GM21515 (cell line): ENCODE measurements around the gene LAMC1.
"Not testable (repeated sequence)": the region's sequence is repeated elsewhere in the genome, so short reads cannot be mapped to it uniquely, and the experiment has no call there.

Source experiments
- ATAC-seq: cut with Tn5 transposase; IDR thresholded peaks from one replicate; pipeline ENCODE4 v1.9.1; 2021; ENCODE audit not compliant: unreplicated experiment

The LAMC1 gene

DNA sequence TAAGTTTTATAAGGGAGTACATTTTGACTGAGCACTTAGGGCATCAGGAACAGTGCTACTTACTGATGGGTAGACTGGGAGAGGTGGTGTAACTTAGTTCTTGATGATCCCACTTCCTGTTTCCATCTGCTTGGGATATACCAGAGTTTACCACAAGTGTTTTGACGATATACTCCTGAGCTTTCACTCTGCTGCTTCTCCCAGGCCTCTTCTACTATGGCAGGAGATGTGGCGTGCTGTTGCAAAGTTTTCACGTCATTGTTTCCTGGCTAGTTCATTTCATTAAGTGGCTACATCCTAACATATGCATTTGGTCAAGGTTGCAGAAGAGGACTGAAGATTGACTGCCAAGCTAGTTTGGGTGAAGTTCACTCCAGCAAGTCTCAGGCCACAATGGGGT is 121.5 kb downstream of the LAMC1 start:
- no peak for ATAC-seq

DNA sequence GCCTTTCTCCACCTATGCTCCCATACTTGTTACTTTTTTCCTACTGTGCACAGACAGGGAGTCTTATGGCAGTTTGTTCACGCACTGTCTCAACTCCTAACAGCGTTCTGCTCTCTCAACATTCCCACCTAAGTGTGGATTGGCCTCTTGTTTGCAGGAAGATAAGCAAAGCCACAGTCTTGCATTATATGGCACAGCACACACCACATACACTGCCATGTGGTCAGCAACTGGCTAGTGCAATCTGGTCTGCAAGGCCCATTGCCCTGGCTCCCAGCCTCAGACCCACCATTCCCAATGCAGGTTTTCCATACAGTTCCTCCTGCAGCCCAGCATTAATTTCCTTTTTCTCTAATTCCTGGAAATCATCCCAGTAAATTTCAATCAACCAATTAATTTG is 124.5 kb downstream of the LAMC1 start:
- ATAC-seq = no peak

DNA sequence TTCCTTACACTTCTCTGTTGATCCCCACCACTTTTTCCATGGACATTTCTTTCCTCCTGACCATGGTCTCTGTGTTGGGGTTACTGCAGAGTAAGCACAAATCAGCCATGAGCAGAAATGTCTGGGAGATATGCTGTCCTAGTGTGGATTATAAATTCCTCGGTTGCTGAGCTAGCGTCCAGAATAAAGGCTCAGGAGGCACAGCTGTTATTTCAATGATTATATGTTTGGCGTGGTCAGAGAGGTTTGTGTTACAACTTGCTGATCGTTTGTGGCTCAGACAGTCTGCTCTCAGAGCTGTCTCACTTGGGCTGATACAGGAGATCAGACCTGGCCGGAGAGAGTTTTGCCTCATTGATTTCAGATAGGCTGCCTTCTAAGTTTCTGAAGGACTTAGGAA is 125.4 kb downstream of the LAMC1 start:
- no peak for ATAC-seq

DNA sequence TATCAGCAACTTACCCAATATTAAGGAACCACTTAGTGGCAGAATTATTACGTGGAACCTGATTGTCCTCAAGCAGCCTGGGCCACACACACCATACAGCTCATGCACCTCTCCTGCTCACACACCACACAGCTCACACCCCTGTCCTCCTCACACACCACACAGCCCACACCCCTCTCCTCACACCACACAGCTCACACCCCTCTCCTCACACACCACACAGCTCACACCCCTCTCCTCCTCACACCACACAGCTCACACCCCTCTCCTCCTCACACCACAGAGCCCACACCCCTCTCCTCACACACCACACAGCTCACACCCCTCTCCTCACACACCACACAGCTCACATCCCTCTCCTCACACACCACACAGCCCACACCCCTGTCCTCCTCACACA is 126.1 kb downstream of the LAMC1 start:
- ATAC-seq = no peak

DNA sequence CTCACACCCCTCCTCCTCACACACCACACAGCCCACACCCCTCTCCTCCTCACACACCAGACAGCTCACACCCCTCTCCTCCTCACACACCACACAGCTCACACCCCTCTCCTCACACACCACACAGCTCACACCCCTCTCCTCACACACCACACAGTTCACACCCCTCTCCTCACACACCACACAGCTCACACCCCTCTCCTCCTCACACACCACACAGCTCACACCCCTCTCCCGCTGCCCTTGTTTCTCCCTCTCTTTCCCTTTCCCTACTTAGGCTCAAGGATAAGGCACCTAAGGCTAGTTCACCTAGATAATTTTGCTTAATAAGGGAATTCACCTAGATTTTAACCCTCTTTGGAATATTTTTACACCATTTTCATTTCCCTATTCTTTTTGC is 126.8 kb downstream of the LAMC1 start:
- ATAC-seq = not testable (repeated sequence)

DNA sequence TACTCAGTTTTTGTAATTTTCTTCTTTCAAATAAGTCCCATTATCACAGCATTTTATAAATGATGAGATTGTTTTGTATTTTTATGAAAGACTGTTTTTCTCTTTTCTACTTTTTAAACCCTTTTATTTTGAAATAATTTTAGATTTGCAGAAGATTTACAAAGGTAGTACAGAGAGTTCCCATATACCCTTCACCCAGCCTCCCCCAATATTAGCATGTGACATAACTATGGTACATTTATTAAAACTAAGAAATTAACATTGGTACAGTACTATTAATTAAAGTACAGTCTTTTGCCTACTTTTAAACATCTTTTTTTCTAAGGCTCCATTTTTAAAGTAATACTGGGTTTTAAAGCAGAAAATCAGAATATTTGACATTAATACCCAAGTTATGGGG is 127.2 kb downstream of the LAMC1 start:
- no peak for ATAC-seq

DNA sequence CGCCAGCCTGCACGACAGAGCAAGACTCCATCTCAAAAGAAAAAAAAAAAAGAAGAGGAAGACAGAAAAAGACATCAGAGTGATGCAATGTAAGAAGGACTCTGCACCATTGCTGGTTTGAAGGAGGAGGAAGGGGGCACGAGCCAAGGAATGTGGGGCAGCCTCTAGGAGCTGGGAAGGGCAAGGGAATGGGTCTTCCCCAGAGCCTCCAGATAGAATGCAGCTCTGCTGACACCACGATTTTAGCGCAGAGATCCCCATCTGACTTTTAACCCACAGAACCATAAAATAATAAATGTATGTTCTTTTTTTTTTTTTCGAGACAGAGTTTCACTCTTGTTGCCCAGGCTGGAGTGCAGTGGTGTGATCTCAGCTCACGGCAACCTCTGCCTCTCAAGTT is 129.0 kb downstream of the LAMC1 start:
- no peak for ATAC-seq

DNA sequence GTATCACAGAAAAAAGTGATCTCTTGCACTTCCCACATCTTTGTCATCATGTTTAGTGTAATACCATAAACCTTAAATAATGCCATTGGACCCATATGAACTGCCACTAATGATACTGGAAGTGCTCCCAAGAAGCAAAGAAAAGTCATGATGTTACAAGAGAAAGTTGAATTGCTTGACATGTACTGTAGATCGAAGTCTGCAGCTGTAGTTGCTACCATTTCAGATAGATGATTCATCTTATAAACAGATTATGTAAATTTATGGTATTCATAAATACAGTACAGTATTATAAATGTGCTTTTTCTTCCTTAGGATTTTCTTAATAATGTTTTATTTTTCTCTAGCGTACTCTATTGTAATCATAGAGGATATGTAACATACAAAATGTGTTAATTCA is 132.7 kb downstream of the LAMC1 start:
- no peak for ATAC-seq

DNA sequence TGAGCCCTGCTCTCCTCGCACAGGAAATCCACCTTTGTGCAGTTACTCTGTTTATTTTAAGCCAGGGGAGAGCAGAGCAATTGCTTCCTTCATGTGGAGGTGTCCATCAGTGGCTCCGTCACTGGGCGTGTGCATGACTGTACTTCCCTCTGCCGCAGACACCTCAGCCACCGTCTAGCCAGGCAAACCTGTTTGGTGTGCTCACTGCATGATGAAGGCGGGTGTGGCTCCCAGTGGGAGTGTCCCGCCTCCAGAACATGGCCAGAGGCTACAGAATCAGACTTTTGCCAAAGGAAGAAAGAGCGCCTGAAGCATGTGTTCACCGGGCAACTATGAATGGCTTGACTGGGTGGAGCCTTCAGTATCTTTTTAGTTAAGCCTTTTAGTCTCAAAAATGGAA is 136.7 kb downstream of the LAMC1 start:
- ATAC-seq = no peak

DNA sequence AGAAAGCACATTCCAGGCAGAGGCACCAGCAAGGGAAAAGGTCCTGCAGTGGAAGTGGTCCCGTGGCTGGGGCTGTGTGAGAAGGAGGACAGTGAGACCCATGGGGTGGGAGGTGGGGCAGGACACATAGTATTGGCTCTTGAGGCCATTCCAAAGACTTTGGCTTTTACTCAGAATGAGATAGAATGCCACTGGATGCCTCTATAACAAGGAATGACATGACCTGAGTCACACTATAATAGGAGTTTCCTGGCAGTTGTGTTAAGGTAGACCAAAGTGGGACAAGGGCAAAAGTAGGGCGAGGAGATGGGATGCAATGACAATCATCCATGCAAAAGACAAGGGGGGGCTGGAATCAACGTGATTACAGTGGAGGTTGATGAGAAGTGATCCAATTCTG is 138.2 kb downstream of the LAMC1 start:
- ATAC-seq = no peak

DNA sequence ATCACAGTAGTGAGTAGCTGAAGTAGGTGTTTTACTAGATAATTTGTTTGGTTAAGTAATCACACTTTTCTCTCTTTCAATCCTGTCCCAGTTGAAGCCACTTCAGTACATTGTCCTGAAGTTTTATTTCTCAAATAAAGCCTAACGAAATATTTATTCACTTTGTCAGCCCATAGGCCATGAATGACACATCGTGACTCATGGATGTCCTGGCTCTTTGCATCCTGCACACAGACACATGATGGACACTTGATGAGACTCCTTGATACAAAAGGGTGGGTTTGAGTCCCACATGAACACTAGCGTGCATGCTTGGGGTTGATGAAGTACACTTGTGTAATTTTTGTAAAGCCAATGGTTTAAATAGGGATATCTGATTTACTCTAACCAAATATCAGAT is 140.1 kb downstream of the LAMC1 start:
- no peak for ATAC-seq

DNA sequence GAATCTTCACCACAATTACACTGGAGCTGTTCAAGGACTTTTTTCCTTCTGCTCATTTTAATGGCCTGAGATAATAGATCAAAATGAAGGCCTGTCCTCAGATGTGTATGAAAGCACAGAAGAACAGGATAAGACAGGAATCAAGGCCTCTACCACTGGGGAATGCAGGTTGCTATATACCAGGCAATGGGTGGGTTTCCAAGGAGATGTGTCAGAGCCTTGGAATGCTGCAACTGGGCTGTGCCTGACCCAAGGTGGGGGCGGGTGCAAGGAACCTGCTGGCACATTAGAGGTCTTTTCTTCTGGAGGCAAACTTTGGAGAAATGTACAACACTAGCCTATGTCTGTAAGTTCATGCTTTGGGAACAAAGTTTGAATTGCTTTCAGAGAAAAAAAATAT is 141.1 kb downstream of the LAMC1 start:
- ATAC-seq = no peak

DNA sequence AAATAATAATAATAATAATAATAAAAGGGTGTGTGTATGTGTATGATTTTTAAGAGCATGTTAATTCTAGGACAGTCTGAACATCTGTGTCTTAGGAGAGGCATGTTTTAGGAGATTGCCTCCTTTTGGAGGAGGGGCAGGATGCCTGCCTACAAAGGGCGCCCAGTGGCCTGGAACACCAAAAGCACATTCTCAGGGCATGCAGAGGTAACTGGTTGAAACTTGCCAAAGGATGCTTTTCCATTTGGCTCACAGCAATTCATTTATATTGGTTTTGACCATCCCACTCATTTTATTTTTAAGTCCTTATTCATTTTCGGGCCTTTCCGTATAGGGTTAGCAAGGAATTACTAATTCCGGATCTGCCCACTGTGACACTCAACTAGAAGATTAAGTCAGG is 141.7 kb downstream of the LAMC1 start:
- ATAC-seq = no peak

DNA sequence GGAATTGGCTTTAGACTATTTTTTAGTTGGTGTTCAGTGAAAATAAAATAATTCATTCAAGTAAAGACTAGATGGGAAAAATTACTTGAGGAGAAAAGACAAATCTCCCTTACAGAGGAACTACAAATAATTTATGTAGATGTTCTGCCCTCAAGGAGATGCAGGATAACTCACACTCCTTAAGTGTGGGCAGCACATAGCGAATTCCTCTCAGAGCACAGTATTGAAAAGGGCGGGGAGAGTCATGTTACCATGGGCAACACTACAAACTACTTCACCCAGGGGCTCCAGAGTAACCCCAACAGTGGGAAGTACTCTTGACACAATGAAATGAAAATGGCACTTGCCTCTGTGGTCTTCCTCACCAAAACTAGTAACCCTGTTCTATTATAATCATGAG is 142.2 kb downstream of the LAMC1 start:
- no peak for ATAC-seq

DNA sequence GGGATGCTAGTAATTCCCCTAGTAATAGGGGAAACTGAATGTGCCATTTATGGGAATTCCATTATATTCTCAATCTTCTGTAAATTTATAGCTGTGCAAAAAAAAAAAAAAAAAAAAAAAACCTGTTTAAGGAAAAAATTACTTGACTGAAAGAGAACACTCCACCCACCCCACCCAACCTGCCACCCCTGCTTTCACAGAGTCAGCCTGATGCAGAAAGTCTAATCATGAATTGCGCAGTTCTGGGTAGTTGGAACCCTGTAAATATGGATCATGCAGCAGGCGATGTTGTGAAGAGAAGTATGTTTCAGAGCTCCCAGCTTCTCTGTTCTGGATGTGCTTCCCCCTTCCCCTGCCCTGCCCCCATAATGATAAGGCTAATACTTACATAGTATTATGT is 143.2 kb downstream of the LAMC1 start:
- ATAC-seq = no peak

DNA sequence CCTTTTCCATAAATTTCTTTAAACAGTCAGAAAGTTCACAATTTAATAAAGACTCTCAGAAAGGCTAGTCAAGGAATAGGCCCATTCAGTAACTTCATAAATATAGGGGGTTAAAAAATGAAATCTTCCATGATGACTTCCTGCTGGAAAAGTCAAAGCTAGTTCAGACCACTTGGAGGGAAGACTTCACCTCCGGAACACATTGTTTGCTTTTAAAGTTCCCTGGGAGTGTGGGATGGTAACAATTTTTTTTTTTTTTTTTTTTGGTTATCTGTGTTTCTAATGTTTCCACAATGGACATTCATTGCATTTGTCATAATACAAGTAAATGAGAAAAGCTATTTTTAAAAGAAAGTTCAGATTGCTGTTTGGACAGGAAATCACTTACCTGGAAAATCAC is 144.5 kb downstream of the LAMC1 start:
- ATAC-seq = no peak

DNA sequence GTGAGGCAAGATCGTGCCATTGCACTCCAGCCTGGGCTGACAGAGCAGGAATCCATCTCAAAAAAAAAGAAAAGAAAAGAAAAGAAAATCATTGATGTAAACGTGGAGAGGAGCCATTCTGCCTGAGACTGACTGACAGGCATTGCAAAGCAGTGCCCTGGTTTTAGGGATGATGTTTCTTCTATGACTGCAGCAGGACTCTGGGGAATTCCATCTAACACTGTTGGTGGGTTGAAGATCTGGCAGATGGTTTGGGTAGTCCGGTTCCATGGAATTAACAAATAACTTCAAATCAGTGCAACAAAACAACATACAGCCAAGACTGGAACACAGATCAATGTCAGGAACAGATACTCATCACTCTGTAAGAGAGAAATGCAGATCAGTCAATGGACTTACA is 145.1 kb downstream of the LAMC1 start:
- no peak for ATAC-seq

DNA sequence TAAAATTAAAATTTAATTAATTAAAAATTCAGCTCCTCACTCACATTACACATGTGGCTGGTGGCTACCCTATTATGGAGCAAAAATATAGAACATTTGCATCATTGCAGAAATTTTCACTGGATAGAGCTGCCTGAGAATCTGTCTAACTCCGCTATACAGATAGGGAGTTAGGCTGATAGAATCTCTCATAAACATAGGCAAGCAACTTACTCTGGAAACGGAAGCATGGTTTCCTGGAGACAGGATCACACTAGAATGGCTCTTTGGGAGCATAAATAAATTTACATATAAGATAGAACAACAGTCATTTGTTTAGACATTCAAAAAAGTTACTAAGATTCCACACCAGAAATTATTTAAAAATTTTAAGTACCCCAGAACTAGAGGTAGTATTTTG is 150.6 kb downstream of the LAMC1 start:
- ATAC-seq = no peak

DNA sequence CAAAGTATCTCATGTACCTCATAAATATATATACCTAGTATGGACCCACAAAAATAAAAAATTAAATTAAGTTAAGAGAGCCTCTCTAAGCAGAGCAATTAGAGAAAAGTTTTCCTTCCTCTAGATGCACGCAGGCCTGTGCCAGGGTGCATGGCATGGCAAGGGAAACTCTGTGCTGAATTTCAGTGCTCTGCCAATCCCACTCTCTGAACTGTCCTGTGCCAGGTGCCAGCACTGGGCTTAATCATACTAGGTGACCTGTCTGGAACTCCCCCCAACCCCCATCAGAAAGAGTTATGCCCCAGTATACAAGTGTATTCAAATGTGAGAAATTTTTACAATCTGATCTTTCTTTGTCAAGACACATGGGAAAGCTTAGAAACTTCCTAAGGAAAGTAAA is 152.4 kb downstream of the LAMC1 start:
- ATAC-seq = no peak

DNA sequence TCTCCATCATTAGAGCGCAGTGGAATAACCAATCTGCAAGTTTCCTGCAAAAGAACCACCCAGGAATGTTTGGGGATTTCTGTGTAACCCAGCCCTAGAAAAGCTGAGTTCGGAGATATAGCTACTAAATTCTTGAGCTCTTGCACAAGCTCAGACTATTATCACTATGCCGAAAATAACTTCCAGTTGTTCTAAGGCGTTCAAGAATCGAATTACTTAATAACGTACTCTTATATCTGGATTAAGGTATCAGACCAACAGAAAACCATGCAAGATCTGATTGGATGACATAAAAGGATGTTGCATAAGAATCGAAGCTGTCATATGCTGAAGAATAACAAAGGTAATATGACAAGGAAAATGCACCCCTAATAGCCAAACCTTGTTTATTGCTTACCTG is 155.3 kb downstream of the LAMC1 start:
- ATAC-seq = no peak

DNA sequence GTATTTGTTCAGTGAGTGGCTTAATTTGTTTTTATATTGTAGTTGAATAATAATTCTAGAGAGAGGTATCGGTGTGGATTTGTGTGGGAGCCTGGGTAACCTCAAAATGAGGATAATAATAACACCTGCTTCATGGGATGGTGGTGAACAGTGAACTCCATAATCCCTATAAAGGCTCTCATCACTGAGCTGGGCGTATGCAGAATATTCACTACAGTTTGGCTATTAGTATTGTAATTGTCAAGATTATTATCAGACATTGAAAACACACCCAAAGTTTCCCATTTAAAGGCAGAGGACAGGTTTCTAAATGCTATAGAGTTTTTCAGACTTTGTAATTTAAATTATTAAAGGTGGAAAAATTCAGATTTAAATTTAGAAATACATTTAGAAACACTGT is 155.8 kb downstream of the LAMC1 start:
- ATAC-seq = no peak

DNA sequence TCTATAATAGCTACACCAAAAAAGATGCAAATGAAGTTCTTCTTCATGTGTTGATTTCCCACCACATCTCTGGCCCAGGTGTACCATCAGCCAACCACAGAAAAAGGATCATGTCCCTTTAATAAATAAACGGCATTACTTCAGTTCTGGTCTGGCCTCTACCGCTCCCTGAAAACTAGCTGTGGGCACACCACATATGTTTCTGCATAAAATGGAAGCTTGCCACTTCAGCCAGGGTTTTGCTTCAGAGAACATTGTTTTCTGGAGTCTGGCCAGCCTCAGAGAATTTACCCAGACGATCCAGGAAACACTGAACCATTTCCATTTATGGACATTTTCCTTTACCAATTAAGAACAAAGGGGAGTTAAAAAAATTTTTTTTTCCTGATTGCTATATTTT is 157.0 kb downstream of the LAMC1 start:
- no peak for ATAC-seq

DNA sequence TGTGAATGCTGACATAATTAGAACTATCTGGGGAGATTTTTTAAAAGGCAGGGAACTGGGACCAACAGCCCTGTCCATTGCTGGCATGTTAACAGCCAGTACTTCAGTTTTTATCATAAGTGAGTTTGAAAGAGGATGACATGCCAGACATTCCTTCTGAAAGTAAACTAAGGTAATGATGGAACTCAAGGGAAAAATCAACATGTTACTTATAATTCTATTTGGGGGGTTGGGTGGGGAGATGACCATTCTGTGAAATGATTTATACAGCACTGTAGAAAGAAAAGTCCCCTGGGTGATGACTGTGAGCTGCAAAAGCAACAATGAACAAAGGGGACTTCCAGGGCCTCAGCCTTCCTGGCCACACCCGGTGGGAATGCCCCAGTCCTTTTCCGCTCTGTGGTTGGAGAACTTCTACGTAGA is 157.4 kb downstream of the LAMC1 start:
- no peak for ATAC-seq

DNA sequence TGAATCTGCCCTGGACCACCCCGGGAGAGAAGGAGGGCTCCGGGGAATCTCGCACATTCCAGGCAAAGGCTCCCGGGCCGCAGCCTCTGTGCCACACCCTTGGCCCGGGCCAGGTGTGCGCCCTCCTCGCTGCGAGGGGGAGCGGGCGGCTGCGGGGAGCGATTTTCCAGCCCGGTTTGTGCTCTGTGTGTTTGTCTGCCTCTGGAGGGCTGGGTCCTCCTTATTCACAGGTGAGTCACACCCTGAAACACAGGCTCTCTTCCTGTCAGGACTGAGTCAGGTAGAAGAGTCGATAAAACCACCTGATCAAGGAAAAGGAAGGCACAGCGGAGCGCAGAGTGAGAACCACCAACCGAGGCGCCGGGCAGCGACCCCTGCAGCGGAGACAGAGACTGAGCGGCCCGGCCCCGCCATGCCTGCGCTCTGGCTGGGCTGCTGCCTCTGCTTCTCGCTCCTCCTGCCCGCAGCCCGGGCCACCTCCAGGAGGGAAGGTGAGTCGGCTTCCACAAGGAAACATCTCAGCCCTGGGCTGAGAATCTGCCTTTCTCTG is 162.8 kb downstream of the LAMC1 start, which contains the start of gene LAMC2:
Gene LAMC2 (plus strand): TSS at position 324 of the 550 bp plus-strand sequence. CDS start 89 bp downstream, at position 413.
- ATAC-seq = no peak
